ENCODE measurements around the gene PACS1.

Gene PACS1

GRCh38 chr11:66068923-66069714 is 953 bp upstream of the PACS1 start:
- peak; percentile 74 to 76 for DNase-seq (ENCODE audit: low read depth in 2 of 2)
- peak; percentile 20 for TF ChIP-seq CTCF (IDR thresholded peaks at IDR 0.05; ENCODE audit: low read depth, low read length)
- peak overlapping the region; percentile 35 to 72 for H3K4me3 ChIP-seq (replicated peaks in 1 of 2; ENCODE audit: low read depth in 2 of 2, low read length in 2 of 2)

- DNase-seq (ENCODE audit: low read depth in 2 of 2), result peak; percentile 59 to 60
- TF ChIP-seq CTCF (IDR thresholded peaks at IDR 0.05; ENCODE audit: low read depth, low read length), result no peak
These were observed 720 bp downstream of the PACS1 start for GRCh38 chr11:66070604-66071380.

GRCh38 chr11:66071381-66071801 is 1.3 kb downstream of the PACS1 start:
- H3K4me3 ChIP-seq (replicated peaks in 1 of 2; ENCODE audit: low read depth in 2 of 2, low read length in 2 of 2), result peak overlapping the region; percentile 66 to 72
- peak in 1 of 2 donors; percentile 31 for DNase-seq (ENCODE audit: low read depth in 2 of 2)
- TF ChIP-seq CTCF (IDR thresholded peaks at IDR 0.05; ENCODE audit: low read depth, low read length), result no peak

More at GRCh38 chr11:66070604-66071380, 720 bp downstream of the PACS1 start:
- peak overlapping the region; percentile 66 to 72 for H3K4me3 ChIP-seq (replicated peaks in 1 of 2; ENCODE audit: low read depth in 2 of 2, low read length in 2 of 2)

GRCh38 chr11:66072081-66072480 is 2.0 kb downstream of the PACS1 start:
- DNase-seq (ENCODE audit: low read depth in 2 of 2), result peak in 1 of 2 donors; percentile 30
- peak overlapping the region; percentile 66 to 72 for H3K4me3 ChIP-seq (replicated peaks in 1 of 2; ENCODE audit: low read depth in 2 of 2, low read length in 2 of 2)
- no peak for TF ChIP-seq CTCF (IDR thresholded peaks at IDR 0.05; ENCODE audit: low read depth, low read length)

- no peak overlapping the region for H3K4me3 ChIP-seq (replicated peaks in 1 of 2; ENCODE audit: low read depth in 2 of 2, low read length in 2 of 2)
- no peak for DNase-seq (ENCODE audit: low read depth in 2 of 2)
These were observed 2.4 kb downstream of the PACS1 start for GRCh38 chr11:66072518-66072917.

GRCh38 chr11:66073669-66074068 is 3.6 kb downstream of the PACS1 start:
- no peak overlapping the region for H3K4me3 ChIP-seq (replicated peaks in 1 of 2; ENCODE audit: low read depth in 2 of 2, low read length in 2 of 2)
- no peak for TF ChIP-seq CTCF (IDR thresholded peaks at IDR 0.05; ENCODE audit: low read depth, low read length)
- DNase-seq (ENCODE audit: low read depth in 2 of 2), result no peak

More at GRCh38 chr11:66072518-66072917, 2.4 kb downstream of the PACS1 start:
- TF ChIP-seq CTCF (IDR thresholded peaks at IDR 0.05; ENCODE audit: low read depth, low read length), result no peak
